Activated naive CD4-positive, alpha-beta T cell treated with anti-CD3 and anti-CD28 coated beads, Interleukin-2, amount 50 U/mL, for 72 hours (primary cell): ENCODE results near the gene WNT3A. TPM values are rescaled to one million over a fixed set of nuclear protein-coding genes. Genes with fewer than 3 reads are reported as not detected.

ENCODE experiments used
- ATAC-seq, 2 donors: fragments of 150-1000 bp; cut with Tn5 transposase; 2 replicates each; pipeline ENCODE4 v1.10.0; 2021; ENCODE audit warnings: mild to moderate bottlenecking in 2 of 2, moderate library complexity in 2 of 2
- DNase-seq, 2 donors: peaks; one replicate each; pipeline ENCODE4 v3.0.0; 2021 to 2022; ENCODE audit warnings: low spot score in 2 of 2
- H3K27ac Mint-ChIP-seq, 2 donors: one replicate each; pipeline ENCODE4 v1.8.0; 2022; ENCODE audit warnings: mild to moderate bottlenecking in 2 of 2, mixed read lengths in 2 of 2
- H3K36me3 Mint-ChIP-seq, 2 donors: one replicate each; pipeline ENCODE4 v1.8.0; 2022; ENCODE audit warnings: mixed read lengths in 2 of 2
- H3K9me3 Mint-ChIP-seq, 2 donors: one replicate each; pipeline ENCODE4 v1.8.0; 2022; ENCODE audit warnings: mixed read lengths in 2 of 2
- total RNA-seq, 2 donors: library from RNA; stranded (reverse); gene quantifications; one replicate each; pipeline ENCODE4 v1.2.3, GENCODE V29; 2022

The WNT3A gene
- total RNA-seq, 2 donors from 2014 or later: 0.08 TPM; not detected in 1

- no peak for ATAC-seq
- peaks cover 14% of the 10 kb centered on the region in 2 donors for H3K36me3 Mint-ChIP-seq
- H3K27ac Mint-ChIP-seq: peak overlapping the region; percentile 52 to 88
- H3K9me3 Mint-ChIP-seq: no peaks in the 10 kb centered on the region
- no peak for DNase-seq
These were observed 97.9 kb downstream of the WNT3A start for GRCh38 chr1:228104526-228105269.

- Mint-ChIP-seq H3K9me3 (no peaks in the 10 kb centered on the region), H3K36me3 (peaks cover 14 to 19% of the 10 kb centered on the region in 2 donors), H3K27ac (peak overlapping the region in 1 of 2 donors; percentile 52)
- ATAC-seq: no peak
- DNase-seq: no peak
These were observed 98.6 kb downstream of the WNT3A start for GRCh38 chr1:228105270-228105995.

GRCh38 chr1:228105996-228106799, 99.4 kb downstream of the WNT3A start:
- ATAC-seq (no peak), DNase-seq (no peak)
- peak overlapping the region; percentile 7 to 44 for H3K27ac Mint-ChIP-seq
- H3K9me3 Mint-ChIP-seq: no peaks in the 10 kb centered on the region
- peaks cover 14 to 19% of the 10 kb centered on the region in 2 donors for H3K36me3 Mint-ChIP-seq

GRCh38 chr1:228106800-228107054, 99.9 kb downstream of the WNT3A start:
- ATAC-seq: no peak
- Mint-ChIP-seq H3K36me3 (peaks cover 14 to 19% of the 10 kb centered on the region in 2 donors), H3K9me3 (no peaks in the 10 kb centered on the region), H3K27ac (peak overlapping the region; percentile 7 to 44)
- no peak for DNase-seq

- DNase-seq: no peak
- no peak for ATAC-seq
- H3K27ac Mint-ChIP-seq: peak overlapping the region; percentile 91 to 96
- H3K9me3 Mint-ChIP-seq: no peaks in the 10 kb centered on the region
- H3K36me3 Mint-ChIP-seq: peaks cover 14 to 19% of the 10 kb centered on the region in 2 donors
These were observed 100.8 kb downstream of the WNT3A start for GRCh38 chr1:228107636-228108035.

GRCh38 chr1:228108055-228108690, 101.4 kb downstream of the WNT3A start:
- Mint-ChIP-seq H3K27ac (peak overlapping the region; percentile 91 to 96), H3K36me3 (peaks cover 11 to 16% of the 10 kb centered on the region in 2 donors), H3K9me3 (no peaks in the 10 kb centered on the region)
- DNase-seq (no peak), ATAC-seq (no peak)

GRCh38 chr1:228108742-228109072, 101.9 kb downstream of the WNT3A start:
- ATAC-seq (peak in 1 of 2 donors; percentile 1), DNase-seq (no peak)
- Mint-ChIP-seq H3K9me3 (no peaks in the 10 kb centered on the region), H3K27ac (peak overlapping the region; percentile 91 to 96), H3K36me3 (peaks cover 7 to 11% of the 10 kb centered on the region in 2 donors)

- Mint-ChIP-seq H3K27ac (peak within 1 kb of the TSS; percentile 91 to 96), H3K36me3 (peaks cover 7 to 10% of the 10 kb centered on the region in 2 donors), H3K9me3 (no peaks in the 10 kb centered on the region)
- DNase-seq: peak; percentile 98 to 99
- ATAC-seq: peak; percentile 95 to 97
These were observed 102.5 kb downstream of the WNT3A start, which contains the start of gene MRPL55 for GRCh38 chr1:228109073-228109961. MRPL55 (minus strand) TSS chr1:228109299; CDS start chr1:228108260, 1,039 bp downstream.

GRCh38 chr1:228109962-228110488, 103.2 kb downstream of the WNT3A start:
- H3K27ac Mint-ChIP-seq: peak overlapping the region; percentile 91 to 96
- ATAC-seq (no peak), DNase-seq (no peak)
- H3K9me3 Mint-ChIP-seq: no peaks in the 10 kb centered on the region
- peaks cover 7 to 10% of the 10 kb centered on the region in 2 donors for H3K36me3 Mint-ChIP-seq

- Mint-ChIP-seq H3K27ac (no peak overlapping the region), H3K36me3 (peaks cover 7 to 10% of the 10 kb centered on the region in 2 donors), H3K9me3 (no peaks in the 10 kb centered on the region)
- no peak for ATAC-seq
- no peak for DNase-seq
These were observed 103.8 kb downstream of the WNT3A start for GRCh38 chr1:228110556-228110955.

Other genes with a start within 250 kb of the WNT3A start
- gene PRSS38, start 191.3 kb upstream of the WNT3A start, total RNA-seq: not detected
- not detected for gene WNT9A, start 59.1 kb upstream of the WNT3A start, total RNA-seq
- gene ARF1, start 75.7 kb downstream of the WNT3A start, total RNA-seq: 100 to 1,000 TPM; 308 to 333 TPM
- 10 to 100 TPM; 17.6 to 19.4 TPM for gene C1orf35, start 96.3 kb downstream of the WNT3A start, total RNA-seq
- gene MRPL55, start 102.3 kb downstream of the WNT3A start, total RNA-seq: 10 to 100 TPM; 50.6 to 52.5 TPM
- gene GUK1, start 133.3 kb downstream of the WNT3A start, total RNA-seq: 100 to 1,000 TPM; 206 to 293 TPM
- gene GJC2, start 142.9 kb downstream of the WNT3A start, total RNA-seq: under 1 TPM; 0.16 to 0.86 TPM
- 10 to 100 TPM in 1 of 2 donors, 1 to 10 TPM in 1; 3.2 to 12.8 TPM for gene IBA57, start 158.8 kb downstream of the WNT3A start, total RNA-seq
- 10 to 100 TPM; 20.8 to 37.5 TPM for gene OBSCN, start 201.0 kb downstream of the WNT3A start, total RNA-seq